IMR-90 (cell line): ENCODE data around the gene ABI3BP. TPM values are rescaled to one million over a fixed set of nuclear protein-coding genes. Genes with fewer than 3 reads are reported as not detected.

ENCODE experiments used
- ATAC-seq: fragments of 200-7000 bp; cut with Tn5 transposase; 2 replicates; pipeline ENCODE4 v1.9.1; 2020; ENCODE audit warnings: low read depth, mild to moderate bottlenecking, moderate library complexity
- BruUV-seq: library from RNA; stranded (reverse); fragments of 400-500 nt; replicated peaks from 2 replicates; lab custom pipeline; 2021; lab: Mats Ljungman, UMichigan
- CTCF ChIA-PET: fragments of 300-600 bp; formaldehyde crosslinking; extraction: SDS; loops from one replicate; lab custom pipeline; 2021; ENCODE audit warnings: antibody characterized with exemption; lab: Yijun Ruan, JAX
- POLR2A ChIA-PET: fragments of 300-600 bp; sonication (Branson Sonifier 250); formaldehyde crosslinking; loops from one replicate; lab custom pipeline; 2022; ENCODE audit warnings: antibody characterized with exemption; ENCODE audit not compliant: unreplicated experiment; lab: Charles Lee
- DNase-seq: peaks from one replicate; pipeline ENCODE4 v3.0.0; 2013
- H2AFZ ChIP-seq: replicated peaks from 2 replicates; pipeline ENCODE3; 2013; ENCODE audit warnings: low read length, mild to moderate bottlenecking; ENCODE audit not compliant: poor library complexity
- H2AK5ac ChIP-seq: 2 replicates; pipeline ENCODE4 v1.6.1; 2013; ENCODE audit warnings: low read depth, low read length, inconsistent platforms
- H2AK9ac ChIP-seq: replicated peaks from 2 replicates; pipeline ENCODE3; 2013; ENCODE audit warnings: mild to moderate bottlenecking, low read depth, low read length, moderate library complexity; ENCODE audit not compliant: poor library complexity
- H2BK120ac ChIP-seq: 2 replicates; pipeline ENCODE4 v1.6.1; 2013; ENCODE audit warnings: low read depth, low read length, inconsistent platforms
- H2BK15ac ChIP-seq: 3 replicates; pipeline ENCODE4 v1.6.1; 2013; ENCODE audit warnings: low read depth, low read length, inconsistent platforms
- H2BK20ac ChIP-seq: 2 replicates; pipeline ENCODE4 v1.6.1; 2013; ENCODE audit warnings: low read depth, mild to moderate bottlenecking, inconsistent platforms, low read length, moderate library complexity
- H2BK5ac ChIP-seq: 2 replicates; pipeline ENCODE4 v1.6.1; 2013; ENCODE audit warnings: mild to moderate bottlenecking, low read depth, low read length, inconsistent platforms; ENCODE audit not compliant: poor library complexity, severe bottlenecking
- H3K14ac ChIP-seq: replicated peaks from 2 replicates; pipeline ENCODE4 v1.6.1; 2013; ENCODE audit warnings: low read depth, low read length, inconsistent platforms
- H3K18ac ChIP-seq: 2 replicates; pipeline ENCODE4 v1.6.1; 2013; ENCODE audit warnings: low read depth, low read length, control low read depth
- H3K23ac ChIP-seq: 2 replicates; pipeline ENCODE4 v1.6.1; 2013; ENCODE audit warnings: low read depth, low read length, inconsistent platforms
- H3K27ac ChIP-seq: 2 replicates; pipeline ENCODE4 v1.5.1; 2013; ENCODE audit warnings: mild to moderate bottlenecking, control low read depth, low read length; ENCODE audit not compliant: insufficient read depth
- H3K27me3 ChIP-seq: 2 replicates; pipeline ENCODE4 v1.6.1; 2013; ENCODE audit warnings: low read length; ENCODE audit not compliant: control insufficient read depth, insufficient read depth
- H3K36me3 ChIP-seq: 2 replicates; pipeline ENCODE4 v1.6.1; 2013; ENCODE audit warnings: low read length, mixed read lengths; ENCODE audit not compliant: control insufficient read depth, insufficient read depth
- H3K4ac ChIP-seq: 2 replicates; pipeline ENCODE4 v1.6.1; 2013; ENCODE audit warnings: low read depth, low read length, inconsistent platforms
- H3K4me1 ChIP-seq: 2 replicates; pipeline ENCODE4 v1.6.1; 2013; ENCODE audit warnings: low read length, mixed read lengths; ENCODE audit not compliant: control insufficient read depth, insufficient read depth
- H3K4me2 ChIP-seq: 2 replicates; pipeline ENCODE4 v1.6.1; 2013; ENCODE audit warnings: low read depth, mild to moderate bottlenecking, control low read depth, low read length, moderate library complexity
- H3K4me3 ChIP-seq: 2 replicates; pipeline ENCODE4 v1.5.1; 2013; ENCODE audit warnings: low read depth, mild to moderate bottlenecking, control low read depth, low read length, moderate library complexity; ENCODE audit not compliant: insufficient read depth
- H3K56ac ChIP-seq: 2 replicates; pipeline ENCODE4 v1.6.1; 2013; ENCODE audit warnings: low read length, inconsistent platforms; ENCODE audit not compliant: insufficient read depth; ENCODE audit errors: extremely low read depth
- H3K79me1 ChIP-seq, 2 experiments: 2 replicates each; pipeline ENCODE4 v1.6.1; 2013; ENCODE audit warnings: low read length in 2 of 2, inconsistent platforms in 1 of 2, low read depth in 1 of 2
- H3K9ac ChIP-seq: 2 replicates; pipeline ENCODE4 v1.6.1; 2013; ENCODE audit warnings: low read depth, low read length, control low read depth
- H3K9me1 ChIP-seq: 2 replicates; pipeline ENCODE4 v1.6.1; 2013; ENCODE audit warnings: low read length, inconsistent platforms; ENCODE audit not compliant: insufficient read depth
- H3K9me3 ChIP-seq: 2 replicates; pipeline ENCODE4 v1.6.1; 2013; ENCODE audit warnings: low read length; ENCODE audit not compliant: control insufficient read depth, insufficient read depth
- H4K20me1 ChIP-seq: 2 replicates; pipeline ENCODE4 v1.6.1; 2013; ENCODE audit warnings: low read length, inconsistent platforms; ENCODE audit not compliant: insufficient read depth
- H4K5ac ChIP-seq: 2 replicates; pipeline ENCODE4 v1.6.1; 2013; ENCODE audit warnings: mild to moderate bottlenecking, low read depth, low read length, control low read depth
- H4K8ac ChIP-seq, 2 experiments: 2 replicates each; pipeline ENCODE4 v1.6.1; 2013; ENCODE audit warnings: low read depth in 2 of 2, low read length in 2 of 2, control low read depth in 1 of 2, inconsistent platforms in 1 of 2
- H4K91ac ChIP-seq: 2 replicates; pipeline ENCODE4 v1.6.1; 2013; ENCODE audit warnings: low read depth, low read length, inconsistent platforms; ENCODE audit not compliant: insufficient read depth
- FOS ChIP-seq: fragments of 150-350 bp; IDR thresholded peaks from 2 replicates; pipeline ENCODE4 v1.6.1; 2016; ENCODE audit warnings: low read depth, low read length
- RAD21 ChIP-seq: IDR thresholded peaks from 2 replicates; pipeline ENCODE4 v1.6.1; 2012; ENCODE audit warnings: low read length, improper control_type of control experiment
- WGBS, 2 experiments: methylation state at CpG; one replicate each; pipeline versions ENCODE4 v1.1.5 to v1.1.7; 2013; ENCODE audit warnings: missing lambda C conversion rate in 2 of 2; ENCODE audit not compliant: insufficient read length in 1 of 2; ENCODE audit errors: extremely low coverage in 2 of 2; 5-methylcytosine and 5-hydroxymethylcytosine counted together
- dilution Hi-C: fragments of 300-500 bp; cut with HindIII; formaldehyde crosslinking; loops from one replicate; pipeline ENCODE4 v1.14.3; 2018; ENCODE audit warnings: low sequenced_read_pairs; ENCODE audit not compliant: unreplicated experiment
- in situ Hi-C: fragments of 300-500 bp; cut with MboI; formaldehyde crosslinking; loops from 3 replicates; pipeline ENCODE4 v1.14.3; 2019; ENCODE audit warnings: low sequenced_read_pairs, inconsistent platforms, mixed read lengths
- intact Hi-C: fragments of 100-400 bp; cut with micrococcal nuclease; formaldehyde crosslinking; loops from 2 replicates; pipeline ENCODE4 v1.10.0; 2022
- polyA plus RNA-seq, 3 experiments: library from polyadenylated mRNA; depleted of rRNA; stranded (reverse); fragments of >200 nt; gene quantifications; 2 replicates each; pipeline ENCODE4 v1.2.3, GENCODE V29; 2012; ENCODE audit warnings: low replicate concordance in 1 of 3
- total RNA-seq: library from RNA; depleted of rRNA; stranded (reverse); fragments of >200 nt; gene quantifications from 2 replicates; pipeline ENCODE4 v1.2.3, GENCODE V29; 2012
- TF ChIP-seq, protein P1 (sequence below): conservative IDR thresholded peaks from 2 replicates; pipeline ENCODE4 v1.5.1; 2012; ENCODE audit warnings: mild to moderate bottlenecking, low read depth, low read length, improper control_type of control experiment

ABI3BP gene
- total and polyA plus RNA-seq, 2 of the 4 experiments (the other 2 are of a cell fraction) = 3.0 to 26.7 TPM

DNA sequence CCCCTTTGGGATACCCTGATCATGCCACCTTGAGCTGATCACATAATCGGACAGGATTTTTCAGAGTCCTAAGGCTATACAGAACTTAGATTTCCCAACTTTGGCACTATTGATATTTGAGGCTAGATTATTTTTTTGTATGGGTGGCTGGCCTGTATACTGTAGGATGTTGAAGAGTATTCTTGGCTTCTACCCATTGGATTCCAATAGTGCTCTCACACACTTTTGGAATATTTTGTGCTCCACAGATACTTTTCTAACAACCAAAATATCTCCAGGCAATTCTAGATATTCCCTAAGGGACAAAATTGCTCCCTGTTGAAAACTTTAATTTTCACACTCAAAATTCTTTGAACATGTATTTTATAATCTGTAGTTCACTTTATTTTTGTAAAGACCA is 125.1 kb downstream of the ABI3BP start:
- no peak overlapping the region for H4K5ac ChIP-seq
- dilution Hi-C loops = no loop called here
- H2BK120ac ChIP-seq = no peak overlapping the region
- H3K56ac ChIP-seq = no peak overlapping the region
- H2AFZ ChIP-seq = no peak overlapping the region
- no peaks in the 10 kb centered on the region for H3K9me3 ChIP-seq
- H3K18ac ChIP-seq = no peak overlapping the region
- H3K4ac ChIP-seq = no peak overlapping the region
- no peak for TF ChIP-seq RAD21
- TF ChIP-seq, protein P1, sequence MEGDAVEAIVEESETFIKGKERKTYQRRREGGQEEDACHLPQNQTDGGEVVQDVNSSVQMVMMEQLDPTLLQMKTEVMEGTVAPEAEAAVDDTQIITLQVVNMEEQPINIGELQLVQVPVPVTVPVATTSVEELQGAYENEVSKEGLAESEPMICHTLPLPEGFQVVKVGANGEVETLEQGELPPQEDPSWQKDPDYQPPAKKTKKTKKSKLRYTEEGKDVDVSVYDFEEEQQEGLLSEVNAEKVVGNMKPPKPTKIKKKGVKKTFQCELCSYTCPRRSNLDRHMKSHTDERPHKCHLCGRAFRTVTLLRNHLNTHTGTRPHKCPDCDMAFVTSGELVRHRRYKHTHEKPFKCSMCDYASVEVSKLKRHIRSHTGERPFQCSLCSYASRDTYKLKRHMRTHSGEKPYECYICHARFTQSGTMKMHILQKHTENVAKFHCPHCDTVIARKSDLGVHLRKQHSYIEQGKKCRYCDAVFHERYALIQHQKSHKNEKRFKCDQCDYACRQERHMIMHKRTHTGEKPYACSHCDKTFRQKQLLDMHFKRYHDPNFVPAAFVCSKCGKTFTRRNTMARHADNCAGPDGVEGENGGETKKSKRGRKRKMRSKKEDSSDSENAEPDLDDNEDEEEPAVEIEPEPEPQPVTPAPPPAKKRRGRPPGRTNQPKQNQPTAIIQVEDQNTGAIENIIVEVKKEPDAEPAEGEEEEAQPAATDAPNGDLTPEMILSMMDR = no peak
- no peak for TF ChIP-seq FOS
- H3K4me3 ChIP-seq = no peak overlapping the region
- WGBS, 2 experiments = no CpG with 5 or more reads among the region's 1 CpG
- intact Hi-C loops = loop anchor here (5.0 to 10.0 kb wide), 2 partner anchors 56 to 253 kb away; no protein-coding TSS in a partner anchor
- no peak for ATAC-seq
- H3K4me2 ChIP-seq = no peak overlapping the region
- H3K27me3 ChIP-seq = peaks cover 7% of the 10 kb centered on the region; the same call in 1 of the 2 replicates
- H4K20me1 ChIP-seq = no peaks in the 10 kb centered on the region
- in situ Hi-C loops = no loop called here
- no peaks in the 10 kb centered on the region for H3K4me1 ChIP-seq
- BruUV-seq = no TSS peak
- H2BK20ac ChIP-seq = no peak overlapping the region
- no peak overlapping the region for H3K23ac ChIP-seq
- H3K79me1 ChIP-seq = no peaks in the 10 kb centered on the region
- no peak overlapping the region for H2AK9ac ChIP-seq
- no peaks in the 10 kb centered on the region for H3K36me3 ChIP-seq
- no peak overlapping the region for H2BK5ac ChIP-seq
- H2AK5ac ChIP-seq = no peak overlapping the region
- no peak overlapping the region for H3K9ac ChIP-seq
- H3K14ac ChIP-seq = no peak overlapping the region
- H4K91ac ChIP-seq = no peak overlapping the region
- no peak overlapping the region for H3K27ac ChIP-seq
- ChIA-PET CTCF (no interaction called here), POLR2A (no interaction called here)
- no peak overlapping the region for H2BK15ac ChIP-seq
- no peak for DNase-seq
- H4K8ac ChIP-seq = no peak overlapping the region
- H3K9me1 ChIP-seq = no peaks in the 10 kb centered on the region
